H9 (cell line): ENCODE measurements around the gene C1QA. TPM values are rescaled to one million over a fixed set of nuclear protein-coding genes. Genes with fewer than 3 reads are reported as not detected.

Experiments used
- DNase-seq: peaks from one replicate; pipeline ENCODE4 v3.0.0-alpha.2; 2017
- H2AFZ ChIP-seq: one replicate; pipeline ENCODE4 v1.6.1; 2013; ENCODE audit warnings: mild to moderate bottlenecking, low read length, control low read depth, moderate library complexity
- H2AK5ac ChIP-seq: 2 replicates; pipeline ENCODE4 v1.6.1; 2013; ENCODE audit warnings: low read length, control low read depth, mixed read lengths; ENCODE audit not compliant: insufficient read length
- H2BK120ac ChIP-seq: one replicate; pipeline ENCODE4 v1.6.1; 2013; ENCODE audit warnings: low read depth, mild to moderate bottlenecking, low read length, control low read depth, inconsistent platforms; ENCODE audit not compliant: poor library complexity, severe bottlenecking
- H2BK12ac ChIP-seq: 2 replicates; pipeline ENCODE4 v1.6.1; 2013; ENCODE audit warnings: low read length, control low read depth, mixed read lengths, low read depth; ENCODE audit not compliant: insufficient read length
- H2BK15ac ChIP-seq: 2 replicates; pipeline ENCODE4 v1.6.1; 2013; ENCODE audit warnings: low read depth, low read length, control low read depth
- H2BK20ac ChIP-seq: one replicate; pipeline ENCODE4 v1.6.1; 2013; ENCODE audit warnings: low read depth, mild to moderate bottlenecking, low read length, control low read depth, inconsistent platforms; ENCODE audit not compliant: poor library complexity, severe bottlenecking
- H2BK5ac ChIP-seq: 2 replicates; pipeline ENCODE4 v1.6.1; 2013; ENCODE audit warnings: low read length, control low read depth, mixed read lengths; ENCODE audit not compliant: insufficient read length
- H3K14ac ChIP-seq: 2 replicates; pipeline ENCODE4 v1.6.1; 2013; ENCODE audit warnings: low read length, control low read depth; ENCODE audit not compliant: insufficient read depth
- H3K18ac ChIP-seq: 2 replicates; pipeline ENCODE4 v1.6.1; 2013; ENCODE audit warnings: low read depth, mild to moderate bottlenecking, mixed read lengths, low read length, control low read depth; ENCODE audit not compliant: insufficient read length
- H3K23ac ChIP-seq: 2 replicates; pipeline ENCODE4 v1.6.1; 2013; ENCODE audit warnings: low read length, control low read depth, mixed read lengths, low read depth; ENCODE audit not compliant: insufficient read length
- H3K23me2 ChIP-seq: 2 replicates; pipeline ENCODE4 v1.6.1; 2013; ENCODE audit warnings: low read depth, mild to moderate bottlenecking, mixed read lengths, low read length, control low read depth; ENCODE audit not compliant: insufficient read length, poor library complexity, severe bottlenecking
- H3K27ac ChIP-seq: 2 replicates; pipeline ENCODE4 v1.5.1; 2013; ENCODE audit warnings: low read length, control low read depth, mixed read lengths, low read depth; ENCODE audit not compliant: insufficient read length
- H3K27me3 ChIP-seq: 2 replicates; pipeline ENCODE4 v1.6.1; 2013; ENCODE audit warnings: low read length, control low read depth, inconsistent platforms; ENCODE audit not compliant: insufficient read depth
- H3K4ac ChIP-seq: 2 replicates; pipeline ENCODE4 v1.6.1; 2013; ENCODE audit warnings: low read depth, mild to moderate bottlenecking, control low read depth, inconsistent platforms, low read length, moderate library complexity
- H3K4me1 ChIP-seq: 2 replicates; pipeline ENCODE4 v1.6.1; 2013; ENCODE audit warnings: low read length, control low read depth, inconsistent platforms; ENCODE audit not compliant: insufficient read depth
- H3K4me2 ChIP-seq: 2 replicates; pipeline ENCODE4 v1.6.1; 2013; ENCODE audit warnings: low read length, control low read depth, mixed read lengths; ENCODE audit not compliant: insufficient read length, insufficient read depth
- H3K56ac ChIP-seq: 2 replicates; pipeline ENCODE4 v1.6.1; 2013; ENCODE audit warnings: low read depth, mild to moderate bottlenecking, mixed read lengths, low read length, control low read depth; ENCODE audit not compliant: insufficient read length
- H3K79me1 ChIP-seq: 2 replicates; pipeline ENCODE4 v1.6.1; 2013; ENCODE audit warnings: low read depth, mild to moderate bottlenecking, moderate library complexity, low read length, control low read depth, inconsistent platforms; ENCODE audit not compliant: insufficient read depth, poor library complexity, severe bottlenecking
- H3K79me2 ChIP-seq: 2 replicates; pipeline ENCODE4 v1.6.1; 2013; ENCODE audit warnings: low read length, control low read depth, inconsistent platforms; ENCODE audit not compliant: insufficient read depth
- H3K9ac ChIP-seq: 2 replicates; pipeline ENCODE4 v1.6.1; 2013; ENCODE audit warnings: low read length, control low read depth, mixed read lengths; ENCODE audit not compliant: insufficient read length; ENCODE audit errors: extremely low read depth
- H3K9me3 ChIP-seq: one replicate; pipeline ENCODE4 v1.6.1; 2013; ENCODE audit warnings: low read depth, low read length, inconsistent platforms; ENCODE audit not compliant: control insufficient read depth
- H3T11ph ChIP-seq: one replicate; pipeline ENCODE4 v1.6.1; 2013; ENCODE audit warnings: mild to moderate bottlenecking, low read length, control low read depth, inconsistent platforms
- H4K20me1 ChIP-seq: one replicate; pipeline ENCODE4 v1.6.1; 2013; ENCODE audit not compliant: control insufficient read depth, insufficient read length, insufficient read depth
- H4K5ac ChIP-seq: 2 replicates; pipeline ENCODE4 v1.6.1; 2013; ENCODE audit warnings: low read depth, mild to moderate bottlenecking, mixed read lengths, low read length, control low read depth; ENCODE audit not compliant: insufficient read length
- H4K8ac ChIP-seq: replicated peaks from 2 replicates; pipeline ENCODE4 v1.6.1; 2013; ENCODE audit warnings: low read length, control low read depth, mixed read lengths, low read depth; ENCODE audit not compliant: insufficient read length
- H4K91ac ChIP-seq: 2 replicates; pipeline ENCODE4 v1.6.1; 2013; ENCODE audit warnings: low read depth, mild to moderate bottlenecking, moderate library complexity, mixed read lengths, low read length, control low read depth; ENCODE audit not compliant: insufficient read length
- H3K27ac Mint-ChIP-seq, 3 experiments: 2 replicates in 2 of 3; 3 replicates in 1 of 3; pipeline ENCODE4 v1.8.0; 2020 to 2021; ENCODE audit warnings: mixed read lengths in 3 of 3, mild to moderate bottlenecking in 1 of 3, moderate library complexity in 1 of 3
- H3K27me3 Mint-ChIP-seq: 2 replicates; pipeline ENCODE4 v1.8.0; 2021; ENCODE audit warnings: low read depth, mild to moderate bottlenecking, moderate library complexity, mixed read lengths
- H3K36me3 Mint-ChIP-seq, 3 experiments: 2 replicates in 2 of 3; 3 replicates in 1 of 3; pipeline ENCODE4 v1.8.0; 2020 to 2021; ENCODE audit warnings: low read depth in 3 of 3, mixed read lengths in 3 of 3; ENCODE audit not compliant: insufficient read depth in 1 of 3
- H3K4me1 Mint-ChIP-seq, 2 experiments: 2 replicates each; pipeline ENCODE4 v1.8.0; 2020; ENCODE audit warnings: mixed read lengths in 2 of 2
- H3K4me3 Mint-ChIP-seq, 2 experiments: 2 replicates in 1 of 2; 3 replicates in 1 of 2; pipeline ENCODE4 v1.8.0; 2020 to 2021; ENCODE audit warnings: mild to moderate bottlenecking in 2 of 2, mixed read lengths in 2 of 2, moderate library complexity in 1 of 2
- H3K9me3 Mint-ChIP-seq, 2 experiments: 2 replicates in 1 of 2; 3 replicates in 1 of 2; pipeline ENCODE4 v1.8.0; 2020; ENCODE audit warnings: mild to moderate bottlenecking in 2 of 2, mixed read lengths in 2 of 2, moderate library complexity in 1 of 2
- WGBS: extraction: QIAGEN DNeasy Blood & Tissue Kit; methylation state at CpG from one replicate; pipeline ENCODE4 v1.1.7; 2013; ENCODE audit warnings: missing lambda C conversion rate, low lambda C conversion rate, mixed read lengths; ENCODE audit not compliant: insufficient read length; ENCODE audit errors: extremely low coverage; 5-methylcytosine and 5-hydroxymethylcytosine counted together
- total RNA-seq: library from RNA; stranded (reverse); gene quantifications from 2 replicates; pipeline ENCODE4 v1.2.1, GENCODE V29; 2021
- TF ChIP-seq, protein P1 (sequence below): fragments of 200-600 bp; sonication (generic); conservative IDR thresholded peaks from 3 replicates; pipeline ENCODE4 v1.8.0; 2021; ENCODE audit warnings: antibody characterized with exemption, mild to moderate bottlenecking

The C1QA gene
- total RNA-seq, 1 experiment from 2014 or later: not detected

- Histone ChIP-seq H2AFZ (no peak overlapping the region), H3K4me2 (no peak overlapping the region), H3K23ac (no peak overlapping the region), H4K8ac (no peak overlapping the region), H2BK5ac (no peak overlapping the region), H4K20me1 (no peaks in the 10 kb centered on the region), H3K14ac (no peak overlapping the region), H4K5ac (no peak overlapping the region), H3K9me3 (no peaks in the 10 kb centered on the region), H2BK12ac (no peak overlapping the region), H2AK5ac (no peak overlapping the region), H3K4me1 (no peaks in the 10 kb centered on the region), H3K56ac (no peak overlapping the region), H3K4ac (no peak overlapping the region), H2BK20ac (no peak overlapping the region), H3K9ac (no peak overlapping the region), H3K79me1 (no peaks in the 10 kb centered on the region), H3T11ph (no peak overlapping the region), H2BK15ac (no peak overlapping the region), H3K23me2 (no peaks in the 10 kb centered on the region), H3K27me3 (no peaks in the 10 kb centered on the region; the same call in 1 of the 2 replicates), H3K27ac (no peak overlapping the region), H2BK120ac (no peak overlapping the region), H3K18ac (no peak overlapping the region), H3K79me2 (no peaks in the 10 kb centered on the region), H4K91ac (no peak overlapping the region)
- H3K36me3 Mint-ChIP-seq: no peaks in the 10 kb centered on the region
- WGBS: no CpG with 5 or more reads among the region's 5 CpGs
- no peaks in the 10 kb centered on the region for H3K9me3 Mint-ChIP-seq
- H3K4me1 Mint-ChIP-seq: peaks cover 5 to 7% of the 10 kb centered on the region in 2 experiments
- TF ChIP-seq, protein P1, sequence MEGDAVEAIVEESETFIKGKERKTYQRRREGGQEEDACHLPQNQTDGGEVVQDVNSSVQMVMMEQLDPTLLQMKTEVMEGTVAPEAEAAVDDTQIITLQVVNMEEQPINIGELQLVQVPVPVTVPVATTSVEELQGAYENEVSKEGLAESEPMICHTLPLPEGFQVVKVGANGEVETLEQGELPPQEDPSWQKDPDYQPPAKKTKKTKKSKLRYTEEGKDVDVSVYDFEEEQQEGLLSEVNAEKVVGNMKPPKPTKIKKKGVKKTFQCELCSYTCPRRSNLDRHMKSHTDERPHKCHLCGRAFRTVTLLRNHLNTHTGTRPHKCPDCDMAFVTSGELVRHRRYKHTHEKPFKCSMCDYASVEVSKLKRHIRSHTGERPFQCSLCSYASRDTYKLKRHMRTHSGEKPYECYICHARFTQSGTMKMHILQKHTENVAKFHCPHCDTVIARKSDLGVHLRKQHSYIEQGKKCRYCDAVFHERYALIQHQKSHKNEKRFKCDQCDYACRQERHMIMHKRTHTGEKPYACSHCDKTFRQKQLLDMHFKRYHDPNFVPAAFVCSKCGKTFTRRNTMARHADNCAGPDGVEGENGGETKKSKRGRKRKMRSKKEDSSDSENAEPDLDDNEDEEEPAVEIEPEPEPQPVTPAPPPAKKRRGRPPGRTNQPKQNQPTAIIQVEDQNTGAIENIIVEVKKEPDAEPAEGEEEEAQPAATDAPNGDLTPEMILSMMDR: no peak
- H3K27ac Mint-ChIP-seq: no peak overlapping the region; a peak in 1 of 7 replicates
- DNase-seq: peak; percentile 93
- peak overlapping the region; percentile 31 to 54; a peak in 3 of 5 replicates for H3K4me3 Mint-ChIP-seq
- peaks cover 6% of the 10 kb centered on the region for H3K27me3 Mint-ChIP-seq
These were observed 25.9 kb downstream of the C1QA start for GRCh38 chr1:22662318-22662717.
